Left kidney (tissue), 2 donors: ENCODE data around the gene GFY. TPM values are rescaled to one million over a fixed set of nuclear protein-coding genes. Genes with fewer than 3 reads are reported as not detected.
"Not testable (repeated sequence)": the region's sequence is repeated elsewhere in the genome, so short reads cannot be mapped to it uniquely, and the experiment has no call there.

Experiments used
- DNase-seq: peaks from one replicate; pipeline ENCODE4 v3.0.0-alpha.2; 2013
- polyA plus RNA-seq: library from polyadenylated mRNA; unstranded; fragments of 120-200 nt; gene quantifications from one replicate; pipeline ENCODE4 v1.2.1, GENCODE V29; 2013; ENCODE audit not compliant: insufficient read length

Gene GFY
- polyA plus RNA-seq, 1 donor = not detected

GRCh38 chr19:49444100-49444700, 19.0 kb downstream of the GFY start:
- DNase-seq = not testable (repeated sequence)

- DNase-seq = no peak
These were observed 20.8 kb downstream of the GFY start for GRCh38 chr19:49445997-49446396.

DNA sequence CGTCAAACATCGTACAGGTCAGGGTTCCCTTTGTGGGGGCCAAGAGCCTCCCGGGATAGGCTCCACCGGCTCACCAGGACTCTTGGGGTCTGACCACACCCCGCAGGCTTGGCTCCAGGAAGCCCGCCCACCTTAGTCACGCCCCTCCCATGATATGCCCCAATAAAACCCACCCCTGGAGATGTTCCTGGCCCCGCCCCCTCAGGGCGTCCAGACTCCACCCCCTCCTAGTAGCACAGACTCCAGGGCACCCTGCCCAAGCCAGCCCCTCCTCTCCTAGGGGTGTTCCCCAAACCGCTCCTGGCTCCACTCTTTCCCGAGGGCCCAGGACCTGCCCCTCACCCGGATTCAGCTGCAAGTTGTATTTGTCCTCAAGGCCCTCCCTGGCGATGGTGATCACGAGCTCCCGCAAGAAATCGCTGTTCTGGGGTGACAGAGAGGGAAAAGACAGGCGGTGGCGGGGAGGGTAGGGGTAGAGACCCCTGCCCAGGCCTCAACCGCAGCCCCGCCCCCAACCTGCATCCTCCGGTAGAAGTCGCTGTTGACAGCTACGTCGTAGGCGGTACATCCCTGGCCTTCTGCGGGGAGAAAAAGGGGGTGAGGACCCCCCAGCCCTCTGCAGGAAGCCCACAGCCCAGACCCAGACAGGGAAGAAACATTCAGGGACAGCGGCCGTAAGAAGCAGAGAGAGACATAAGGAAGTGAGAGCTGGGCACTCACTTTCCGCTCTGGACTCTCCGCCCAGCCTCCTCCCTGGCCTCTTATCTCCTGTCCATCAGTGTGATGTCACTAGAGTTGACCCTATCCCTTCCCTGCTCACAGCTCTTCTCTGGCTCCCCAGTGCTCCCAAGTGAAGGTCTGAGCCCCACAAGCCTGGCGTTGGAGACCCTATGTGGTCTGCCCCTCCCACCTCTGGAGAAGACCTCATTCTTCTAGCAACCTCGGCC, 22.6 kb downstream of the GFY start:
- DNase-seq = no peak

- no peak for DNase-seq
These were observed 23.2 kb downstream of the GFY start for GRCh38 chr19:49448432-49448786.

DNA sequence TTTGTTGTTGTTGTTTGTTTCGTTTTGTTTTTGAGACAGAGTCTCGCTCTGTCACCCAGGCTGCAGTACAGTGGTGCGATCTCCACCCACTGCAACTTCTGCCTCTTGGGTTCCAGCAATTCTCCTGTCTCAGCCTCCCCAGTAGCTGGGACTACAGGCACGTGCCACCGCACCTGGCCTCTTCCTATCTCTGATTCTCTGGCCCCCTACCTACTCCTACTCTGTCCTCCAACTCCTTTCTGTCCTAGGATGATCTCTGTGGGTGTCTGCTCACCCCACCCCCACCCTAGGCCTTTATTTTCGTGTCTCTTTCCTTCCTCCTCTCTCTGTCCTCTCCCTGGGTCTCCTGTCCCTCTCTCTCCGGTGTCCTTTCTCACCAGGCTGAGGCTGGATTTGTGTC, 25.2 kb downstream of the GFY start:
- DNase-seq = no peak

- peak; percentile 99 for DNase-seq
These were observed 26.4 kb downstream of the GFY start, which contains the start of gene PIH1D1 for GRCh38 chr19:49451430-49452181. Gene PIH1D1, minus strand, starts transcription at chr19:49451814. Its CDS starts 240 bp downstream, at chr19:49451574.

GRCh38 chr19:49453013-49453756, 28.0 kb downstream of the GFY start, which contains the start of gene ALDH16A1:
Gene ALDH16A1, plus strand, starts transcription at chr19:49453225. Its CDS starts 107 bp downstream, at chr19:49453332.
- DNase-seq = peak; percentile 98

DNA sequence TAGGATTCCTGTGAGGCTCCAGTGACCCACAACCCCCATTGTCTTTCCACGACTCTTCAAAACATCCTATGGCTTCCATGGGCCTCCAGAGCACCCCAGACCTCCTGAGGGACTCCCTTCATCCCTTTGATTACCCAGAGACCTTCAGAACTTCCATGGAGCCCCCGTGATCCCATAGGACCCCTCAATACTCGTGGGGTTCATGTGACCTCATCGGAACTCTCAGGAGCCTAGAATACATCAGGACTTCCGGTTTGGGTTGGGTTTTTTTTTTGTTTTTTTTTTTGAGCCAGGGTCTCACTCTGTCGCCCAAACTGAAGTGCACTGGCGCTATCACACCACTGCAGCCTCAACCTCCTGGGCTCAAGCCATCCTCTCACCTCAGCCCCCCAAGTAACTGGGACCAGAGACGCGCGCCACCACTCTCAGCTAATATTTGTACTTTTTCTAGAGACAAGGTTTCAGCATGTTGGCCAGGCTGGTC, 28.6 kb downstream of the GFY start:
- no peak for DNase-seq

DNA sequence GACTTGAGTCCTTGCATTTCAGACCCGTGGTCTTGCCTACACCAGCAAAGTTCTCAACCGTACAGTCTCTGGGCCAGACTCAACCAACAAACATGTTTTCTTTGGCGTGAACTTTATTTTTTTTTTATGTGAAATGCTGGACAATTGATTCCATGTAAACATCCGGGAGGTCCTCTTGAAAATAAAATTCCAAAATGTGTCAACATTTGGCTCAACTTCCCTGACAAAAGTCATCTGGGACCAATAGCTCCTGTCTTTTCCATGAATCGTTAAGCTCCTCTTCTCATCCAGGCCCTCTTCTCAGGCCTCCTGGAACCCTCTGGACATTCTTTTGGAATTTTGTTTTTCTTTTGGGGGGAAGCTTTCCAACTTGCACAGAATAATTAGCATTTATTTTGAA, 30.6 kb downstream of the GFY start:
- peak; percentile 70 for DNase-seq

GRCh38 chr19:49456326-49456725, 31.1 kb downstream of the GFY start:
- DNase-seq = no peak

DNA sequence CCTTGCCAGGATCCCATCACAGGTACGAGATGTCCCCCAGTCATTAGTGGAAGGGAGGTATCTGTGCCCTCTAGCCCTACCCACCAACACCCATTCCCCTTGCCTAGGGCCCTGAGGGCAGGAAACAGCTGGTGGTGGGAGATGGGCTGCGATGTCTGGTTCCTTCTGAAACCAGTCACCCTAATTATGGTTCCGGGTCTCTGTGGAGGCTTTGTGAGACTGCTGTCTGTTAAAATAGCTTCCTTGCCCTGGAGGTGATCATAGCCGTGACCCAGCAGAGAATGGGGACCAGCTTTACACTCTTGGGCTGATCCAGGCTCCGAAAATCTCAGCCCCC, 33.3 kb downstream of the GFY start:
- DNase-seq = no peak

- DNase-seq = no peak
These were observed 34.2 kb downstream of the GFY start for GRCh38 chr19:49459388-49459787.

- not testable (repeated sequence) for DNase-seq
These were observed 35.9 kb downstream of the GFY start for GRCh38 chr19:49461130-49461529.

GRCh38 chr19:49461656-49462055, 36.5 kb downstream of the GFY start:
- DNase-seq = no peak

GRCh38 chr19:49462492-49462891, 37.3 kb downstream of the GFY start:
- DNase-seq = no peak

DNA sequence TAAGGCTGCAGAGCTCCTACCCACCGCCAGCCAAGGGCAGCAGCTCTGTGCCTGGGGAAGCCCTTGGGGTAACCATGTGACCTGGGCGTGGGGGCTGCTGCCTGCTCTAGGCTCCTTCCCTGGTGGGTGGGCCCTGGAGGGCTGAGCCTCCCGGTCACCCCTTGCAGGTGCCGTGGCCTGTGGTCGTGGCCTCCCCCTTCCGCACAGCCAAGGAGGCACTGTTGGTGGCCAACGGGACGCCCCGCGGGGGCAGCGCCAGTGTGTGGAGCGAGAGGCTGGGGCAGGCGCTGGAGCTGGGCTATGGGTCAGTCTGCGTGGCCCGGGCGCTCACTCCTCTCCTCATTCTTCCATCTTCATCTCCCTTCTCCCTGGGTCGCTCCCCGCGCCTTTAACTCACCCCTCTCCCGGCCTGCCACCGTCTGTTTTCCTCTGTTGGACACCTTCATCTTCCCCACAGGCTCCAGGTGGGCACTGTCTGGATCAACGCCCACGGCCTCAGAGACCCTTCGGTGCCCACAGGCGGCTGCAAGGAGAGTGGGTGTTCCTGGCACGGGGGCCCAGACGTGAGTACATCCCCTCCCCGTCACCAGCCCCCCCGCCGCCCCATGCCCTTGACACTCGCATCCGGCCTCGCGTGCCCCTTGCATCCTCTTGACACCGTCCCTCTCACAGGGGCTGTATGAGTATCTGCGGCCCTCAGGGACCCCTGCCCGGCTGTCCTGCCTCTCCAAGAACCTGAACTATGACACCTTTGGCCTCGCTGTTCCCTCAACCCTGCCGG, 39.0 kb downstream of the GFY start:
- DNase-seq = no peak

DNA sequence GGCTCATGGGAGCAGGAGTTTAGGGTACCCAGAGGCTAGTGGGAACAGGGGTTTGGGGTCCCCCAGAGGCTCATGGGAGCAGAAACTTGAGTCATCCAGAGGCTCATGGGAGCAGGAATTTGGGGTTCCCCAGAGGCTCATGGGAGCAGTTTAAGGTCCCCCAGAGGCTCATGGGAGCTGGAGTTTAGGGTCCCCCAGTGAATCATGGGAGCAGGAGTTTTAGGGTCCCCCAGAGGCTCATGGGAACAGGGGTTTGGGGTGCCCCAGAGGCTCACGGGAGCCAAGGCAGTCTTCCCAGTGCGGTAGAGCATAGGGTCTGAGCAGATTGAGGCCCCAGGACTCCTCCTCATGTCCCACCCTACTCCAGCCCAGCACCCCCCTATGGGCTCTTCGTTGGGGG, 40.2 kb downstream of the GFY start:
- no peak for DNase-seq

DNA sequence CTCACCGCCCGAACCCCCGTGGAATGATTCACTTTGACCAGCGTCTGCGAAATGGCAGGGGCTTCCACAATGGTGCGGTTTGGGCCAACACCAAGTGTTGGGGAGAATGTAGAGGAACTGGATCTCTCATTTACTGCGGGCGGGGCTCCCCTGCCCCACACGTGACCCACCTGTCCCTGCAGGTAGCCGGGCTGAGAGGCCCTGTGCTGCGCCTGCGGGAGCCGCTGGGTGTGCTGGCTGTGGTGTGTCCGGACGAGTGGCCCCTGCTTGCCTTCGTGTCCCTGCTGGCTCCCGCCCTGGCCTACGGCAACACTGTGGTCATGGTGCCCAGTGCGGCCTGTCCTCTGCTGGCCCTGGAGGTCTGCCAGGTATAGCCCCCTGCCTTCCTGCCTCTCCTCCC, 43.0 kb downstream of the GFY start:
- no peak for DNase-seq

- DNase-seq = peak; percentile 53
These were observed 43.7 kb downstream of the GFY start for GRCh38 chr19:49468746-49469447.
